Activated CD4-positive, alpha-beta T cell treated with anti-CD3 and anti-CD28 coated beads, Interleukin-2, amount 50 U/mL, for 1 hour (primary cell): ENCODE measurements around the gene FYN.
"Not testable (repeated sequence)": the region's sequence is repeated elsewhere in the genome, so short reads cannot be mapped to it uniquely, and the experiment has no call there.

Experiments
- DNase-seq: peaks from one replicate; pipeline ENCODE4 v3.0.0-alpha.2; 2020

Gene FYN

GRCh38 chr6:111849298-111849697 is 24.0 kb downstream of the FYN start:
- no peak for DNase-seq

- no peak for DNase-seq
Measured at GRCh38 chr6:111848262-111848812, 24.9 kb downstream of the FYN start.

GRCh38 chr6:111846492-111847409 is 26.5 kb downstream of the FYN start:
- no peak for DNase-seq

DNA sequence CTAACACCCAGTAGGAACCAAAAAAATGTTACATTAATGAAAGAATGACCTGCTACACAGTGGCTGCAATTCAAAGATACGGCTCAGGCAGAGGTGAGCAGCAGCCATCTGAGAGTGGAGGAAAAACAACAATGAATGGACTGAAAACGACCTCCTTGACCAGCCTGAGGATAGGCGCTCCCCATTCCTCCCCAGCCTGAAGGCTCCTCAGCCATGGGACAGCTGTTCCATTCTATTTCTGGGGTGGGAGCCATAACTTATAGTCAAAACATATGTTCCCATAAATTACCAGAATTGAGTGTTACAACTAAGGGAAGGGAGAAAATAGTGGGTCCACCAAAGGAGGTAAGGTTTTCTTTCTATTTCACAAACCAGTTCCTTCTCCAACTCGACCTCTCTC is 27.2 kb downstream of the FYN start:
- no peak for DNase-seq

- no peak for DNase-seq
Measured at GRCh38 chr6:111845441-111845871, 27.8 kb downstream of the FYN start.

GRCh38 chr6:111844921-111845320 is 28.3 kb downstream of the FYN start:
- DNase-seq: no peak

DNA sequence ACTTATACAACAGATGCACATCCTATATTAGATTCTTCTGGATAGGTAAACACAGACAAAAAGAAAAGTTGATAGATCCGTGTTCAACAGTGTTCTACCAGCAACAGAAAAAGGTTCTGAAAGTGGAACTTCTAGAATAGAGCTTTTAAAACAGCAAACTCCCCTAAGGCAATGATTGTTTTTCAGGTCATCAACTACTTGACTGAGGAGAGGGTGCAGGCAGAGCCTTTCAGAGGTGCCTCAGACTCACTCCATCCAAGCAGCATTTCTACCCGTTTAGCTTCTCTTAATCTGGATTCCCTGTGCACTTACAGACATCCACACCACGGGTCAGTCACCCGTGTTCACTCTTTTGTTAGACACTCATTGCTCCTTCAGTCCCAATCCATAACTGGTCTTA is 28.9 kb downstream of the FYN start:
- no peak for DNase-seq

- DNase-seq: peak; percentile 66
Measured at GRCh38 chr6:111843347-111844147, 29.7 kb downstream of the FYN start.

GRCh38 chr6:111842891-111843290 is 30.4 kb downstream of the FYN start:
- no peak for DNase-seq

GRCh38 chr6:111842271-111842822 is 30.9 kb downstream of the FYN start:
- no peak for DNase-seq

DNA sequence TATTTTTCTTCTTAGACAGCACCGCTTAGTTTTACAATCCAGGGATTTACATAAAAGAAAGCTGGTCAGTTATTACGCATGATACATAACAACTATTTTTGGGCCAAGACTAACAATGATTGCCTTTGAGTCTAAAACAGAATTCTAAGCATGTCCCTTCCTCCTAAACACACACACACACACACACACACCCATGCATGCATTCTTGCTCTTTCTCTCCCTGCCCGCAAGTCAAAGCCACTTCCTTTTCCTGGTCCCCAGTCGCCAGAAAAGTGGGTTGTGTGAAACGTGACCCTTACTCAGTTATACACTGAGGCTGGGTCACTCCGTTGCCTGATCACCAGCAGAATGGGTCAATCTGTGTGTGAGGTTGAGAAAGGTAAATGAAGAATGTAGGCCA is 31.4 kb downstream of the FYN start:
- DNase-seq: no peak

- no peak for DNase-seq
Measured at GRCh38 chr6:111840803-111841202, 32.4 kb downstream of the FYN start.

GRCh38 chr6:111838749-111839484 is 34.3 kb downstream of the FYN start:
- DNase-seq: no peak

GRCh38 chr6:111837641-111838500 is 35.4 kb downstream of the FYN start:
- peak; percentile 39 for DNase-seq

DNA sequence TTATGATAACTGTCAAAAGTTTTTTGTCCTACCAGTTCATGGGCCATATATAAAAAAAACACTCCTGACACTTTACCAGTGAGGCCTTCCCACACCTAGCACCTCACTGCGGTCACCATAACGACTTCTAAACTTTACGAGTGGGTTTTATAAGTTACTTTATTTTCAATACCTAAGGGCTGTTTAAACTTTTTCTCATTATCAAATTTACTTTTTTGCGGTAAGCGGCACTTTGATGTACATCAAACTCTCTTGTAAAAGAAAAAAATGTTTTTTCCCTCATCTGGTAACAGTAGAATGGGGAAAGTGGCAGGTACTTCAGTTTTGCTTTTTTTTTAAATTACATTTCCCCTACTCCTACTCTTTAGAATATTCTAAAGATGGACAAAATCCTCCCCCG is 36.2 kb downstream of the FYN start:
- DNase-seq: no peak

DNA sequence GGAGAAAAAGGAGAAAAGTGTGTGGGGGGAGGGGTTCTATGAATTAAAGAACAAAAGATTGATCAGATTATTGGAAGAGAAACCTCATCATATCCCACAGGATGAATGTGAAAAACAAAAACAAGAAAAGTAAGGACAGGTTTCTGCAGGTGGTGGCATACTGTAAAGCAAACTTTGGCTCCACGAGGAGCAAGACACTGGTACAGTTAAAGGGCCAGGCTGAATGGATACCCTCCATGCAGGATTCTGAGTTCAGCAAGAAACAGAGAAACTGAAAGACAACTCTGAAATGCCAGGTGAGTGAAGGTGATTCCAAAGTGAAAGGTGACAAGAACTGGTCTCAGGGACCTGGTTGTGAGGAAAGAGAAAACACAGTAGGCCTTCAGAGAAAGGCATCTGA is 37.4 kb downstream of the FYN start:
- no peak for DNase-seq

DNA sequence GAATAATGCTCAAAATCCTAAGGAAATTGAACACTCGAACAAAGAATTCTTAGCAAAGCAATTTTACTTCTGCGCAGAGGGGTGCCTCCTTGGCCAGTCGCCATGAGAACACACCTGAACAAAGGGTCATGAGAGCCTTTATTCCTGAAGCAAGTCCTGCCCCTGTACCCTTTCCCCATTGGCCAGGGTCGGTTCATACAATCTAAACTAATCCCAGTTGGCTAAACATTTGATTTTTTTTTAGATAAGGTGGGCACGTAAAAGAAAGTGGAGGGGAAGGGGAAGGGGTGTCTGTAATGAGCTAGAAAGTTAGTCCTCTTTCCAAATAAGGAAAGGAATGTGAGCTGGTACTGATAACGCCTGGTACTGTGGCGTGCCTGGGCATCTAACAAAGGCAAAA is 37.9 kb downstream of the FYN start:
- DNase-seq: not testable (repeated sequence)

DNA sequence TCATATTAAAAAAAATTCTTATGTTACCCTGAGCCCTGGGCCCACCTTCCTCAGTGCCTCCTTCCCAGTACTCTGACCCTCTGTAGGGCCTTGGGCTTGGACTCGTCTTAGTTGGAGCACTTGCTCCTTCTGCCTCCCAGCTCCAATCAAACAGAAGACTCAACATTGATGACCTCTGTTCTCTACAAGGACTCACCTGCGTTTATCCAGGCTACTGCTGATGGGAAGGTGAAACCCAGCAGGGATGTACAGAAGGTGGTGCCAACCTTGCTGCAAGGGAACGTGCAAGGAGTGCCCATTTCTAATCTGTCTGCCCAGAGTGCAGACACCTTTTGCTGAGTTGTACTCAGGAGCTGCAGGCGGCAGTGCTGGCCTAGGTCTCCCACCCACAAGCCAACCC is 38.9 kb downstream of the FYN start:
- DNase-seq: no peak

DNA sequence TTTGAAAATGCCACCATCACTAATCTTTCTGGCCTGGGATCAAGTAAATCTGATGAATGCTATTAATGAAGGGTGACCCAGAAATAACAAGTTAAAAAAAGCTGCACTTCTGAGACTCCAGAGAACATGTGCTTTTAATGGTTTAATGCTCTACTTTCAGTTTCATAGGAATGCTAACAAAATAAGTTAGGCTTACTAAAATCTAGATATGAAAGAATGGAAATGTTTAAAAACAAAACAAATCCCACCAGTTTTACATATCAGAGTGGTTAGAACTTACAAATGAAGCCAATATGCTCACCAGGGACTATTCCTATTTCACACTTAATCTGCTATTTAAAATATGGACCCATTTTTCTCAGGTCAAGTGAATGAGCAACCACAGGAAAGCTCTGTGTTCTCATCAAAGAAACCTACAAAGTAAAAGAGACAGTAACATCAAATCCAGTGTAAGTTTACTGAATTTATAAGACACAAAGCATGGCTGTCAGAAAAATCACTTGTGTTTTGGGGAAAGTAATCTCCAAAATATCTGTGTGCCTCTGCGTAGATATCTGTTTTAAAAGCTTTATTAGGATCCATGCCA is 40.3 kb downstream of the FYN start:
- DNase-seq: no peak

DNA sequence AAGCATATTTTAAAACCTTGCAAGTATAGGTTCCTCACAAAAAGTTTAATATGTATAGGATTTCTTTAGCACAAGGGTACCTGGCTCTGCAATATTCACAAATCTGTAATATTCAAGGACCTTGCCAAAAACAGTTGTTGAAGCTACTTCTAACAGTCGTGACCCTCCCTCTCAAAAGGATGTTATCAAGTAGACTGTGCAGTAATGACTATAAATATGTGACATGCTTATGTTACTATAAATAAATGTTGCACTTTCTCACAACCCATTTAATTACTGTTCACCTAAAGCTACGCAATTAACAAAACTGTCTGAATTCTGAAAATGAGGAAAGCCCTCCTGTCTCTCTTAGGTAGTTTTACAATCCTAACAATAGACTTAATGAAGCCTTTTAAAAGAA is 41.8 kb downstream of the FYN start:
- DNase-seq: no peak

DNA sequence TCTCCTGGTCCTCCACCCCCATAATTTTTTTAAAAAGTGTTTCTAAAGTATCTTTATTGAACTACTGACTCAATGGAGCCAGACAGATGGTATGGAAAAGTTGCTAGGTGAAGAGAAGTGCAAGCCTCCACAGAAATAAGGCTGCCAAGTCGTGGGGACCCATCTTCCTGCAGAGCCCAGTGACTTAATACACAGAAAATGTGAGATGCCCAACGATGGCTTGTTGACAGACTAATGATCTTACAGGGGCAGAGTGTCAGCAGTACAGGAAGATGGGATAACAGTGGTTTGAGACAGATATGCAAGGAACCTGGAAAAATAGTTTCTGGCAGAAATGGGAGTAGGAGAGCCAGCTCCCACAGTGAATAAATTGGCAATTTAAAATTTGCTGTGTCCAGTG is 43.3 kb downstream of the FYN start:
- DNase-seq: no peak
